Measurements from ENCODE around the gene CGB3. TPM values are rescaled to one million over a fixed set of nuclear protein-coding genes. Genes with fewer than 3 reads are reported as not detected.
A peak's percentile ranks its signal among the peaks of the same experiment; 100 is the strongest.
"Not testable (repeated sequence)": the region's sequence is repeated elsewhere in the genome, so short reads cannot be mapped to it uniquely, and the experiment has no call there.

CGB3 gene
- total RNA-seq, 1 experiment from 2014 or later, result not detected

- DNase-seq (ENCODE audit: low read depth), result not testable (repeated sequence)
Measured at GRCh38 chr19:49042666-49043065, 18.5 kb upstream of the CGB3 start.

DNA sequence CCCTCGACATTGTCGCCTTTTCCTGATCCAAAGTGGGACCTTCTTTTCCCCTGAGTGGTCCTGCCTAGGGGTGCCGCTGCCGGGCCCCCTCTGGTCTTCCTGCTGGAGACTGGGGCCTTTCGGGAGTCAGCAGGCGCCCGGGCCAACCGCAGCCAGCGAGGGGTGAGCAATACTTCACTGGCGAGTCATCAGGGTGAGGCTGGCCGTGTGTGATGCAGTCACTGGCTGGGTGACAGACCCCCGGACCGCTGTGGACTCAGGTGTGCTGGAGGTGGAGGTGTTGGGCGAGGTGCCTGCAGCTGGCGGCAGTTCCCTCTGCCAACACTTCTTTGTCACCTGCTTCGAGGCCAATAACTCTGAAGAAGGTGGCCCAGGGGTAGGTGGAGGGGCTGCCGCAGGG lies 18.0 kb upstream of the CGB3 start:
- peak; percentile 51 for DNase-seq (ENCODE audit: low read depth)

DNA sequence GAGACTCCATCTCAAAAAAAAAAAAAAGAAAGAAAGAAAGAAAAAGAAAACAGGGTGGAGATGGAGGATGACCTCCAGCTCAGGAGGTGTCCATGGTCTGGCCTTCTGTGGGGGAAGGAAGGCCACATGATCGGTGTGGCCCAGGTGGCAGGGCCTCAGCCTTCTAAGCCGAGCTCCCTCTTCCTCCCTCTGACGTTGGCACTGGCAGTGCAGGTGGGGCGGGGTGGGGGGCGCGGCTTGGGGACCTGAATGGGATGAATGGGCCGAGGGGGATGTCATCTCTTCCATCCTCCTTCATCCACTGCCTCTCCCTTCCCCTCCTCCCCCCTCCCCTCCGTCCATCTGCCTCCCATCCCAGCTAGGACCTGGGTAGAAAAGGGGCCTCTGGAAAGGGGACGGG lies 15.6 kb upstream of the CGB3 start:
- not testable (repeated sequence) for DNase-seq (ENCODE audit: low read depth)

DNA sequence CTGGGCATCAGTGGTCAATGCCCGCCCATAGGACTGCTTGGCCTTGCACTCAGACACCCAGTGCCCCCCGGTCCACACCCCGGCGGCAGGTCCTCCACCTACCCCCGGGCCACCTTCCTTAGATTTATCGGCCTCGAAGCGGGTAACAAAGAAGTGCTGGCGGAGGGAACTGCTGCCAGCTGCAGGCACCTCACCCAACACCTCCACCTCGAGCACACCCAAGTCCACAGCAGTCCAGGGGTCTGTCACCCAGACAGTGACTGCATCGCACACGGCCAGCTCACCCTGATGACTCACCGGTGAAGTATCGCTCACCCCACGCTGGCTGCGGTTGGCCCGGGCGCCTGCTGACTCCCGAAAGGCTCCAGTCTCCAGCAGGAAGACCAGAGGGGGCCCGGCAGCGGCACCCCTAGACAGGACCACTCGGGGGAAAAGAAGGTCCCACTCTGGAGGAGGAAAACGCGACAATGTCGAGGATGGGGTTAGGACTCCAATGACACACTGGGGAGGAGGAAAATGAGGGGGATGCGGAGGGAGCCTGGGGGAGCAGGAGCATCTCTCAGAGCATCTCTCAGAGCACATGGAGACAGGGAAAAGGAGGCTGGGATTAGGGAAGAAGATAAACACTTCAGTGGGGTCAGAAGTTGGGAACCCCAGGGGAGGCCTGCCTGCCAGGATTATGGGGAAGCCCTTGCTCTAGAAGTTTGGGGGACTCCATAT lies 14.6 kb upstream of the CGB3 start:
- DNase-seq (ENCODE audit: low read depth), result peak; percentile 83

GRCh38 chr19:49038111-49038510 lies 14.0 kb upstream of the CGB3 start:
- DNase-seq (ENCODE audit: low read depth), result not testable (repeated sequence)

- DNase-seq (ENCODE audit: low read depth), result not testable (repeated sequence)
Measured at GRCh38 chr19:49036815-49037214, 12.7 kb upstream of the CGB3 start, which contains the start of gene CGB1. CGB1 (minus strand) TSS chr19:49036895; CDS start chr19:49036711, 184 bp downstream.

- not testable (repeated sequence) for DNase-seq (ENCODE audit: low read depth)
Measured at GRCh38 chr19:49031642-49032301, 7.6 kb upstream of the CGB3 start, which contains the start of gene CGB2. CGB2 (plus strand) TSS chr19:49031890; CDS start chr19:49032096, 206 bp downstream.

- not testable (repeated sequence) for DNase-seq (ENCODE audit: low read depth)
Measured at GRCh38 chr19:49030323-49030722, 6.2 kb upstream of the CGB3 start.

- DNase-seq (ENCODE audit: low read depth), result not testable (repeated sequence)
Measured at GRCh38 chr19:49029749-49030148, 5.6 kb upstream of the CGB3 start.

- not testable (repeated sequence) for DNase-seq (ENCODE audit: low read depth)
Measured at GRCh38 chr19:49028686-49029085, 4.6 kb upstream of the CGB3 start.

- DNase-seq (ENCODE audit: low read depth), result not testable (repeated sequence)
Measured at GRCh38 chr19:49025599-49025998, 1.5 kb upstream of the CGB3 start.

DNA sequence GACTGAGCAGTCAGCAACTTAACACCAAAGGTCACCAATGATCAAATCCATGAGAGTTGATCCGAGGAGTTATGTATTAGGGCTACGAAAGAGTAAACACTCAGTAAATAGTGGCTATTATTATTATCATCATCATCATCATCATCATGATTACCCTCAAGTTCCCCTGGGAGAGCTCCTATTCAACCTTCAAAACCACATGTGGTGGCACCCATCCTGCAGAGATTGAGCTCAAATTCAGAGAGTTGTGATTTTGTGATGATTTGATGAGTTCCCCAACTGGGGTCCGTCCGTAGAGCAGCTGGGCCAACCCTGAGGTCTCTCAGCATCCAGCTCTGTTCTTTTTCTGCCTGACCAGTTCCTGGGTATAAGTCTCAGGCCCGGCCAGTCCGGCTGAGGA lies 955 bp upstream of the CGB3 start:
- DNase-seq (ENCODE audit: low read depth), result not testable (repeated sequence)

DNA sequence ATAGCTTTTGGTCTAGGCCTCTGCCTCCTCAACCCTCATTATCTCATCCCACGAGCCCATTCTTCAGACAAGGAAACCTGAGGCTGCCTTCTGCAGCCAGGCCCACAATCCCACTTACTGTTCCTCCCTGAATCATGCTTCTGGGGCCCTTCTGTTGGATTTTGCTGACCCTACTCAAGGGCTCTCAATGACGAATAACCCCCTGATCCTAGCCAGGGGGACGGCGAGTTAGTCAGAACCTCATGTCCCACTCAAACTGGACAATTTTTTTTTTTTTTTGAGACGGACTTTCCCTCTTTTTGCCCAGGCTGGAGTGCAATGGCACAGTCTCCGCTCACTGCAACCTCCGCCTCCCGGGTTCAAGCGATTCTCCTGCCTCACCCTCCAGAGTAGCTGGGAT lies 2.0 kb downstream of the CGB3 start:
- no peak for DNase-seq (ENCODE audit: low read depth)

GRCh38 chr19:49020931-49021895 lies 2.9 kb downstream of the CGB3 start:
- peak; percentile 70 for DNase-seq (ENCODE audit: low read depth)

GRCh38 chr19:49020342-49020741 lies 3.8 kb downstream of the CGB3 start:
- no peak for DNase-seq (ENCODE audit: low read depth)

GRCh38 chr19:49019242-49019932 lies 4.7 kb downstream of the CGB3 start:
- DNase-seq (ENCODE audit: low read depth), result peak; percentile 62

DNA sequence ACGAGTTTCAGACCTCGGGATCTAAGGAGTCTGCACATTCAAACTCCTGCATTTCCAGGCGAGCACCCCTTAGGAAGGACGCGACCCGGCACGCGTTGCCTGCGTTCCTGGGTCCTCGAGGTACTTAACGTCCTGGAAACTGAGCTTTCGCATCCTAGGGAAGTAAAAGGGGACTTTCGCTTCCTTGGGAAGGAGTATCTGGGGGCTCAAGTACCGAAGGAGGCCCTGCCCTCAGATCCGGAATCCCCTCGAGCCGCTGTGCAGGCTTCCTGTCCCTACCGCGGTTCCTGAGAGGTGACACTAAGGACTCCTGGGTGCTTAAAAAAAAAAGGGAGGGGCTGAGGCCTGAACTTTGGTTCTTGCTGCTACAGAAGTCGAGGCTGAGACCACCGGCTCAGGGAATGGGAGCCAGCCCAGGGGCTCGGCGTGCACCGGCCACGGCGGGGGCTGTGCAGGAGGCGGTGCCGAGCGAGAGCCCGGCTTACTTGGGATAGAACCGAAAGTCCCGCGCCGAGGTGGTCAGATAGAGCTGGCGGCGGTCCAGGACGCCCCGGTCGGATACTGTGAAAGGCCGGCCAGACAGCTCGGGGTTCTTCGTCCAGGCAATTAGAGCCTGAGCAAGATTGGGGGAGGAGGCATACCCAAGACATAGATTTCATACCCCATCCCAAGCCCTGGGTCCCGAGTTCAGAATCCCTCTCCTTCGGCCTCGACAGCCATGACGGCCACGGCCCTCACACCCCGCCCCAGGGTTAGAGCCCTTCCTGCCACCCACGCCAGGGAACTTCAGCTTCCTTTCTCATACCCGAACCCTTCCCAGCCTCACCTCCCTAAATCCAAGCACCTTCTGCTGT lies 5.5 kb downstream of the CGB3 start:
- DNase-seq (ENCODE audit: low read depth), result not testable (repeated sequence)

DNA sequence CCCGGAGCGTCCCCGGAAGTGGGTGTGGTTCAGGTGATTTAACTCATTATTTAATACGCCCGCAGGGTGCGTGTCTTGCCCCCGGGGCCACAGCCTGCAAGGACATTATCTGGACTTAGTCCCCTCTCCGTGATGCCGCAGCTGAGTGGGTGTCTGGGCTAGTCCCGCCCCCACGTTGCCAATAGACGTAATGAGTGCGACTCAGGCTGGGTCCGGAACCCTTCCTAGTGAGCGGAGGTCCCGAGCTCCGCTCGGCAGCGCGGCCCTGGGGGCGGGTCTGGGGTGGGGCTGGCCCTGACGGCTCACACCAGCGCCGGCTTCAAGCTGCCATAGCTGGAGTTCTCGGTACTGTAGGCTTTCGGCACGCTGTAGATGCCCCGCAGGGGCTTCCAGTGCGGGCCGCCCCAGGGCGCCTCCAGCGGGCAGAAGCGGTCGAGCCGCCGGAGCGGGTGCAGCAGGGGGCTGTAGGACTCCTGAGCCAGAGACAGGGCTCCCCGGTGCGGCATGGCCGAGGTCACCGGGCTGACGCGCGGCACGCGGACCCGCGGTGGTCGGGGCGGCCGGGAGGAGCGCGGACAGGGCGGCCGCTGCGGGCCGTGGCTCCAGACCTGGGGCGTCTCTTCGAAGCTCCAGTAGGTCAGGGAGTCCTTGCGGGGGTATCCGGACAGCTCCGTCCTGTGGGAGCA lies 6.3 kb downstream of the CGB3 start:
- peak; percentile 55 for DNase-seq (ENCODE audit: low read depth)

DNA sequence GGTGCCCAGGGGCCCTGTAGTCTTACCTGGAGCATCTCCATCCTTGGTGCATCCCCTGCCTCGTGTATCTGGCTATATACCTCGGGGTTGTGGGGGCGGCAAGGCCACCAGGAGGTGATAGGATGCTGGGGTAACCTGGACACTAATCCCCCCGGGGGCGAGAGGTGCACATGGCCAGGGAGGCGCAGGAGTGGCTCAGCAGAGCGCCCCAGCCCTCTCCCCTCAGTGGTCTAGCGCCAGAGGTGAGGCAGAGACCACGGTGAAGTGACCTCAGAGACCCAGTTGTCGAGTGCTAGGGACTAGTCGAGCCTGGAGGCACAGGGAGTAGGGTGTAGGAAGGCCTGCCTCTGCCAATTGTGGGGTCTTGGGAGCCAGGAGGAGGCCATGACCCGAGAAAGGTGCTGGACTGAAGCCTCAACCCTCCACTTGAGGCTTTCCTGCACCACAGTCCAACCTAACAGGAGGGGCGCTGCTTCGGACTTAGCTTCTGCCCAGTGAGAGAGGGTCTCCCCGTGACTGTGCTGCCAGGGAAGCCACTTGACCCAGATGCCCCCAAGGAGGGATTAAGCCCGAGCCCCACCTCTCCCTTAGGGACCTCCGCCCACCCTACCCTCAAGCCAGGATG lies 7.0 kb downstream of the CGB3 start, which contains the start of gene LHB:
Gene LHB (minus strand): TSS at position 51 of the 625 bp plus-strand sequence. CDS start 10 bp downstream, at position 41.
- DNase-seq (ENCODE audit: low read depth), result no peak

All from RPMI7951 (cell line).